DMS 273 treated with DMSO at 0.1 percent for 48 hours (cell line): ENCODE data around the gene ASGR1.

Experiments
- DNase-seq: peaks from one replicate; lab custom pipeline; 2025; lab: John Stamatoyannopoulos, UW

ASGR1 gene

GRCh38 chr17:7216242-7217112 is 37.3 kb upstream of the ASGR1 start:
- DNase-seq: no peak

GRCh38 chr17:7215652-7216180 is 36.5 kb upstream of the ASGR1 start:
- DNase-seq: no peak

- DNase-seq: no peak
These were observed 36.0 kb upstream of the ASGR1 start for GRCh38 chr17:7215136-7215638.

GRCh38 chr17:7214300-7215135 is 35.3 kb upstream of the ASGR1 start:
- DNase-seq: peak; percentile 86

GRCh38 chr17:7213895-7214299 is 34.7 kb upstream of the ASGR1 start:
- peak; percentile 78 for DNase-seq

- no peak for DNase-seq
These were observed 32.5 kb upstream of the ASGR1 start for GRCh38 chr17:7211491-7212273.

- DNase-seq: no peak
These were observed 29.7 kb upstream of the ASGR1 start for GRCh38 chr17:7208754-7209460.

GRCh38 chr17:7208027-7208571 is 28.9 kb upstream of the ASGR1 start:
- DNase-seq: no peak

GRCh38 chr17:7207120-7208001 is 28.2 kb upstream of the ASGR1 start:
- DNase-seq: no peak

- DNase-seq: no peak
These were observed 26.4 kb upstream of the ASGR1 start for GRCh38 chr17:7205561-7205960.

GRCh38 chr17:7204828-7205461 is 25.8 kb upstream of the ASGR1 start:
- peak; percentile 88 for DNase-seq

- DNase-seq: peak; percentile 84
These were observed 25.2 kb upstream of the ASGR1 start for GRCh38 chr17:7204336-7204735.

GRCh38 chr17:7203391-7203790 is 24.2 kb upstream of the ASGR1 start:
- DNase-seq: no peak

- no peak for DNase-seq
These were observed 17.7 kb upstream of the ASGR1 start for GRCh38 chr17:7196651-7197401.

- DNase-seq: no peak
These were observed 16.8 kb upstream of the ASGR1 start for GRCh38 chr17:7195971-7196370.

GRCh38 chr17:7192271-7192937 is 13.2 kb upstream of the ASGR1 start:
- DNase-seq: peak; percentile 60

- DNase-seq: no peak
These were observed 12.6 kb upstream of the ASGR1 start for GRCh38 chr17:7191571-7192270.
